ENCODE data around the gene NIF3L1. TPM values are rescaled to one million over a fixed set of nuclear protein-coding genes. Genes with fewer than 3 reads are reported as not detected.

The NIF3L1 gene
- total and polyA plus RNA-seq, 2 of the 13 experiments (the other 11 are each of a cell fraction or from before 2014, with no cell fraction given) = 67.9 to 75.2 TPM

- no peaks in the 10 kb centered on the region for H3K36me3 ChIP-seq (replicated peaks in 1 of 2; ENCODE audit: control insufficient read depth in 1 of 2, insufficient read depth in 2 of 2, low read length in 2 of 2)
- in situ Hi-C loops (cut with HindIII; ENCODE audit: extremely low pct_ligation_motif_present, low pct_unique_long_range_greater_than_20kb) (no loop called here), intact Hi-C loops (cut with micrococcal nuclease; ENCODE audit: unreplicated experiment) (no loop called here)
- H3K4me1 ChIP-seq (ENCODE audit: insufficient read depth, low read length) = peaks cover 18% of the 10 kb centered on the region
- H2AFZ ChIP-seq (ENCODE audit: low read length) = peak overlapping the region; percentile 84
- ATAC-seq (peak; percentile 87), FAIRE-seq (no peak), DNase-seq (ENCODE audit: low spot score) (peak; percentile 65)
- no peak overlapping the region for H3K27ac ChIP-seq (ENCODE audit: extremely low read length, insufficient read depth, low read length)
- BruUV-seq (replicated peaks) = no TSS peak
- no peaks in the 10 kb centered on the region for H3K79me2 ChIP-seq (ENCODE audit: insufficient read depth, low read length)
- H3K4me3 ChIP-seq (replicated peaks in 1 of 3; ENCODE audit: insufficient read depth in 1 of 3, low read depth in 2 of 3, low read length in 3 of 3) = peak overlapping the region in 2 of 3 experiments; percentile 11 to 52; a peak in 4 of 6 replicates
- 39% methylated on average over 24 of the region's 24 CpGs for WGBS (ENCODE audit: low lambda C conversion rate)
- ChIA-PET POLR2A (interaction anchor here (0.6 to 3.3 kb wide), 12 partner anchors 9 to 131 kb away, joined by 3 to 52 read pairs (median 4); partner anchors contain the start of genes CLK1, NIF3L1, ORC2 and PPIL3), CTCF (ENCODE audit: low intra/inter-chr PET ratio, low total read pairs) (no interaction called here)
- no peaks in the 10 kb centered on the region for H3K27me3 ChIP-seq (ENCODE audit: control insufficient read depth in 1 of 2, insufficient read depth in 2 of 2, low read length in 2 of 2)
- peak overlapping the region; percentile 82 for H3K4me2 ChIP-seq (ENCODE audit: low read depth, low read length)
- peak overlapping the region; percentile 32 for H3K9ac ChIP-seq (ENCODE audit: insufficient read depth, low read depth, low read length)
- no peaks in the 10 kb centered on the region for H4K20me1 ChIP-seq (ENCODE audit: insufficient read depth, low read length)
- H3K9me3 ChIP-seq (ENCODE audit: low read length) = no peaks in the 10 kb centered on the region
- no peak for TF ChIP-seq KIAA2018 (CRISPR knock-in tag; IDR thresholded peaks at IDR 0.05; ENCODE audit: borderline replicate concordance)
- no peak for TF ChIP-seq ZNF7 (CRISPR knock-in tag; IDR thresholded peaks at IDR 0.05)
- TF ChIP-seq LCORL (IDR thresholded peaks at IDR 0.05) = no peak
- no peak for TF ChIP-seq LCORL (CRISPR knock-in tag; IDR thresholded peaks at IDR 0.05)
- TF ChIP-seq ZNF121 (CRISPR knock-in tag; IDR thresholded peaks at IDR 0.05) = no peak; the same call in 1 of the 2 replicates
- peak; percentile 70; the same call in 1 of the 2 replicates for TF ChIP-seq ZBTB25 (CRISPR knock-in tag; IDR thresholded peaks at IDR 0.05)
- TF ChIP-seq, protein P1, sequence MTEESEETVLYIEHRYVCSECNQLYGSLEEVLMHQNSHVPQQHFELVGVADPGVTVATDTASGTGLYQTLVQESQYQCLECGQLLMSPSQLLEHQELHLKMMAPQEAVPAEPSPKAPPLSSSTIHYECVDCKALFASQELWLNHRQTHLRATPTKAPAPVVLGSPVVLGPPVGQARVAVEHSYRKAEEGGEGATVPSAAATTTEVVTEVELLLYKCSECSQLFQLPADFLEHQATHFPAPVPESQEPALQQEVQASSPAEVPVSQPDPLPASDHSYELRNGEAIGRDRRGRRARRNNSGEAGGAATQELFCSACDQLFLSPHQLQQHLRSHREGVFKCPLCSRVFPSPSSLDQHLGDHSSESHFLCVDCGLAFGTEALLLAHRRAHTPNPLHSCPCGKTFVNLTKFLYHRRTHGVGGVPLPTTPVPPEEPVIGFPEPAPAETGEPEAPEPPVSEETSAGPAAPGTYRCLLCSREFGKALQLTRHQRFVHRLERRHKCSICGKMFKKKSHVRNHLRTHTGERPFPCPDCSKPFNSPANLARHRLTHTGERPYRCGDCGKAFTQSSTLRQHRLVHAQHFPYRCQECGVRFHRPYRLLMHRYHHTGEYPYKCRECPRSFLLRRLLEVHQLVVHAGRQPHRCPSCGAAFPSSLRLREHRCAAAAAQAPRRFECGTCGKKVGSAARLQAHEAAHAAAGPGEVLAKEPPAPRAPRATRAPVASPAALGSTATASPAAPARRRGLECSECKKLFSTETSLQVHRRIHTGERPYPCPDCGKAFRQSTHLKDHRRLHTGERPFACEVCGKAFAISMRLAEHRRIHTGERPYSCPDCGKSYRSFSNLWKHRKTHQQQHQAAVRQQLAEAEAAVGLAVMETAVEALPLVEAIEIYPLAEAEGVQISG (CRISPR knock-in tag; IDR thresholded peaks at IDR 0.05) = peak; percentile 63
- TF ChIP-seq ZNF652 (CRISPR knock-in tag; IDR thresholded peaks at IDR 0.05; ENCODE audit: borderline replicate concordance, low read depth) = no peak
Measured at GRCh38 chr2:200843993-200844948, 44.9 kb upstream of the NIF3L1 start.
